ENCODE results near the gene BBX. TPM values are rescaled to one million over a fixed set of nuclear protein-coding genes. Genes with fewer than 3 reads are reported as not detected.
A peak's percentile ranks its signal among the peaks of the same experiment; 100 is the strongest.
"Not testable (repeated sequence)": the region's sequence is repeated elsewhere in the genome, so short reads cannot be mapped to it uniquely, and the experiment has no call there.

Gene BBX
- total RNA-seq, 1 donor from 2014 or later, result 39.5 TPM

DNA sequence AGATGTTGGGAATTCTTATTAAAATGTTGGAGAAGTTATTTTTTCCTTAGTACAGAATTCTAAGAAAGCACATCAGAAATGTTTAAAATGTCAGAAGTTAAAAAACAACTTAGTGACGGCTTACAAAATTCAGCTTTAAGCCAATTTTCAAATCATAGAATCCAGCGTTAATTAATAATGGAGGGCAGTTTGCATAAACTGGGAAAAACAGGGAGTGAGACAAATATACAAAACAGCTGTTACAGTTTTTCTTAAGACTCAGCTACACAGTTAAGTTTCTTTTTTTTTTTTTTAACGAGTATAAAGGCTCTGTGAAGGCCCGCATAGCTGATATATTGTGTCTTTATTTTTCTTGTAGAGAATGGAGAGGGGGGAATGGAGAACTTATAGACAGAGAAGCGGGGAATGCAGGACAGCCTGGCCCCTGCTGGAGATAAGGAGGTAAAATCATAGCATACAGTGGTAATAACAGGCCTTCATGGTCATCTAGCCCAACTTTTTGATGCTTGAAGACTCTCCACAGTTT, 164.4 kb downstream of the BBX start:
- Histone ChIP-seq H3K9me3 (no peaks in the 10 kb centered on the region), H3K4me1 (peaks cover 36% of the 10 kb centered on the region), H3K27me3 (no peaks in the 10 kb centered on the region), H3K4me3 (no peak overlapping the region), H3K36me3 (no peaks in the 10 kb centered on the region), H3K27ac (no peak overlapping the region)
- intact Hi-C loops (cut with DNase I), result no loop called here
- no peak for DNase-seq (ENCODE audit: extremely low spot score in 2 of 2)
- TF ChIP-seq POLR2A (IDR thresholded peaks at IDR 0.05) (no peak), POLR2AphosphoS5 (IDR thresholded peaks at IDR 0.05; ENCODE audit: insufficient read depth in 1 of 2, low read depth in 1 of 2) (no peak)
- TF ChIP-seq, protein P1, sequence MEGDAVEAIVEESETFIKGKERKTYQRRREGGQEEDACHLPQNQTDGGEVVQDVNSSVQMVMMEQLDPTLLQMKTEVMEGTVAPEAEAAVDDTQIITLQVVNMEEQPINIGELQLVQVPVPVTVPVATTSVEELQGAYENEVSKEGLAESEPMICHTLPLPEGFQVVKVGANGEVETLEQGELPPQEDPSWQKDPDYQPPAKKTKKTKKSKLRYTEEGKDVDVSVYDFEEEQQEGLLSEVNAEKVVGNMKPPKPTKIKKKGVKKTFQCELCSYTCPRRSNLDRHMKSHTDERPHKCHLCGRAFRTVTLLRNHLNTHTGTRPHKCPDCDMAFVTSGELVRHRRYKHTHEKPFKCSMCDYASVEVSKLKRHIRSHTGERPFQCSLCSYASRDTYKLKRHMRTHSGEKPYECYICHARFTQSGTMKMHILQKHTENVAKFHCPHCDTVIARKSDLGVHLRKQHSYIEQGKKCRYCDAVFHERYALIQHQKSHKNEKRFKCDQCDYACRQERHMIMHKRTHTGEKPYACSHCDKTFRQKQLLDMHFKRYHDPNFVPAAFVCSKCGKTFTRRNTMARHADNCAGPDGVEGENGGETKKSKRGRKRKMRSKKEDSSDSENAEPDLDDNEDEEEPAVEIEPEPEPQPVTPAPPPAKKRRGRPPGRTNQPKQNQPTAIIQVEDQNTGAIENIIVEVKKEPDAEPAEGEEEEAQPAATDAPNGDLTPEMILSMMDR (IDR thresholded peaks at IDR 0.05), result no peak

DNA sequence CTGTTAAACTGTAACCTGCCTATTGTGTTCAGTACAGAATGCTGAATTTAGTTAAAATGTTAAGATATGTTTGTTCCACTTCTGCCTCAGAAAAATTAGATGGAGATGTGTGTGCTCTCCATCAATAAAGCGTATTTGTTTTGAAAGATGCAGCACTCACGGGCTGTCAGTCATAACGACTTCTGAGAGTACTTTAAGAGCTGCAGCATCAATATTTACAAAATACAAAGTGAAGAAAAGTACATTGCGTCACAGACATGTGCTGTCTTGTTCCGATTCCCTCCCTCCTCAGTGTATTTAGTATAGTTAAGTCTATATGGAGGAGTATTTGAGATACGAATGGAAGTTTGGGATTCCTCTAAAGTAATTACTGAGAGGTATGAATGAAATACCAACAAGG, 166.6 kb downstream of the BBX start:
- H3K36me3 ChIP-seq, result no peaks in the 10 kb centered on the region
- peaks cover 15% of the 10 kb centered on the region for H3K4me1 ChIP-seq
- no peak for DNase-seq (ENCODE audit: extremely low spot score in 2 of 2)
- no peaks in the 10 kb centered on the region for H3K9me3 ChIP-seq
- intact Hi-C loops (cut with DNase I), result no loop called here
- no peak overlapping the region for H3K4me3 ChIP-seq
- TF ChIP-seq, protein P1 (IDR thresholded peaks at IDR 0.05), result no peak
- TF ChIP-seq POLR2AphosphoS5 (IDR thresholded peaks at IDR 0.05; ENCODE audit: insufficient read depth in 1 of 2, low read depth in 1 of 2), result peak in 1 of 2 donors; percentile 16
- no peak overlapping the region for H3K27ac ChIP-seq
- no peaks in the 10 kb centered on the region for H3K27me3 ChIP-seq

DNA sequence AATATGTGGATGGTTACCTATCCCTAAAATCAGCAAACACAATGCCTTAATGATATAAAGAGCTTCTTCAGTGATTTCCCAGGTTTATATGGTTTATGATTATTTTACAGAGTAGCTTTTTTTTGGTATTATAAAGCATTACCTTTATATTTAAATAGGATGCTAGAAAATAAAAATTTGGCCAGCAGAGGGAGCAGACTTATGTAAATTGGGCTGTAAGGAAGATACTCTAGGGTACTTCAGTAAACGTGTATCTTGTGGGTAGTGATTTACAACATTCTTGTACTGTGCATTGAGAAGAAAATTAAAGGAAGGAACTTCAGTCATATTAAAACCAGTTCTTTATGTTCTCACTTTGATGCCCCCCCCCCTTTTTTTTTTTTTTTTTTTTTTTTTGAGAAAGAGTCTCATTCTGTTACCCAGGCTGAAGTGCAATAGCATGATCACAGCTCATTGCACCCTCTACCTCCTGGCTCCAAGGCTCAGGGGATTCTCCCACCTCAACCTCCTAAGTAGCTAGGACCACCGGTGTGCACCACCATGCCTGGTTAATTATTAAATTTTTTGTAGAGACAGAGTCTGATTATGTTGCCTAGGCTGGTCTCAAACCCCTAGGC, 167.9 kb downstream of the BBX start:
- no peaks in the 10 kb centered on the region for H3K9me3 ChIP-seq
- H3K27ac ChIP-seq, result no peak overlapping the region
- no peak for TF ChIP-seq POLR2A (IDR thresholded peaks at IDR 0.05)
- TF ChIP-seq, protein P1 (IDR thresholded peaks at IDR 0.05), result peak in 1 of 3 experiments; percentile 36
- H3K36me3 ChIP-seq, result no peaks in the 10 kb centered on the region
- intact Hi-C loops (cut with DNase I), result no loop called here
- no peaks in the 10 kb centered on the region for H3K27me3 ChIP-seq
- H3K4me1 ChIP-seq, result peaks cover 11% of the 10 kb centered on the region
- no peak for DNase-seq (ENCODE audit: extremely low spot score in 2 of 2)
- no peak overlapping the region for H3K4me3 ChIP-seq

DNA sequence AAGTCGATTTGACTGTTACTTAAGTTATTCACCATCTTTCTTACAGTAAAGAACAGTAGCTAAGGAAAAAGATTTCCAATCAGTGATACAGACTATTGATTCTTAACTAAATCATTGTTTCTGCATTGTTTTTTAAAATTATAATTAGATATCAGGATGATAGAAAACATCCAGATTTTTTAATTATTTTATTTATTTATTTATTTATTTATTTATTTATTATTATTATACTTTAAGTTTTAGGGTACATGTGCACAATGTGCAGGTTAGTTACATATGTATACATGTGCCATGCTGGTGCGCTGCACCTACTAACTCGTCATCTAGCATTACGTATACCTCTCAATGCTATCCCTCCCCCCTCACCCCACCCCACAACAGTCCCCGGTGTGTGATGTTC, 169.2 kb downstream of the BBX start:
- H3K4me1 ChIP-seq, result peaks cover 11% of the 10 kb centered on the region
- intact Hi-C loops (cut with DNase I); H3K9me3 ChIP-seq; H3K27me3 ChIP-seq; H3K4me3 ChIP-seq; H3K27ac ChIP-seq; DNase-seq (ENCODE audit: extremely low spot score in 2 of 2); H3K36me3 ChIP-seq: not testable (repeated sequence)

DNA sequence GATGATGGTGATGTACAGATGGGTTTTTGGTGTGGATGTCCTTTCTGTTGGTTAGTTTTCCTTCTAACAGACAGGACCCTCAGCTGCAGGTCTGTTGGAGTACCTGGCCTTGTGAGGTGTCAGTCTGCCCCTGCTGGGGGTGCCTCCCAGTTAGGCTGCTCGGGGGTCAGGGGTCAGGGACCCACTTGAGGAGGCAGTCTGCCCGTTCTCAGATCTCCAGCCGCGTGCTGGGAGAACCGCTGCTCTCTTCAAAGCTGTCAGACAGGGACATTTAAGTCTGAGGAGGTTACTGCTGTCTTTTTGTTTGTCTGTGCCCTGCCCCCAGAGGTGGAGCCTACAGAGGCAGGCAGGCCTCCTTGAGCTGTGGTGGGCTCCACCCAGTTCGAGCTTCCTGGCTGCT, 174.6 kb downstream of the BBX start:
- intact Hi-C loops (cut with DNase I), result not testable (repeated sequence)

DNA sequence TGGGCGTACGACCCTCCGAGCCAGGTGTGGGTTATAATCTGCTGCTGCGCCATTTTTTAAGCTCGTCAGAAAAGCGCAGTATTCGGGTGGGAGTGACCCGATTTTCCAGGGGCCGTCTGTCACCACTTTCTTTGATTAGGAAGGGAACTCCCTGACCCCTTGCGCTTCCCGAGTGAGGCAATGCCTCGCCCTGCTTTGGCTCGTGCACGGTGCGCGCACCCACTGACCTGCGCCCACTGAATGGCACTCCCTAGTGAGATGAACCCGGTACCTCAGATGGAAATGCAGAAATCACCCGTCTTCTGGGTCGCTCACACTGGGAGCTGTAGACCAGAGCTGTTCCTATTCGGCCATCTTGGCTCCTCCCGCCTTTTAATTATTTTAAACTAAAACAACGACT, 175.1 kb downstream of the BBX start:
- H3K27ac ChIP-seq; DNase-seq (ENCODE audit: extremely low spot score in 2 of 2); intact Hi-C loops (cut with DNase I); H3K4me1 ChIP-seq; H3K36me3 ChIP-seq; H3K27me3 ChIP-seq; H3K9me3 ChIP-seq: not testable (repeated sequence)
- peak overlapping the region in 1 of 2 donors; percentile 12 for H3K4me3 ChIP-seq

More for the DNA sequence above, 174.6 kb downstream of the BBX start:
- DNase-seq (ENCODE audit: extremely low spot score in 2 of 2); H3K4me1 ChIP-seq; H3K9me3 ChIP-seq; H3K36me3 ChIP-seq; H3K27me3 ChIP-seq; H3K27ac ChIP-seq: not testable (repeated sequence)
- peak overlapping the region in 1 of 2 donors; percentile 12 for H3K4me3 ChIP-seq

Measured in vagina (tissue), 2 donors.